ENCODE measurements around the gene SUCO. TPM values are rescaled to one million over a fixed set of nuclear protein-coding genes. Genes with fewer than 3 reads are reported as not detected.
"Not testable (repeated sequence)": the region's sequence is repeated elsewhere in the genome, so short reads cannot be mapped to it uniquely, and the experiment has no call there.

The SUCO gene
- total and polyA plus RNA-seq, 2 donors, result 27.2 to 30.5 TPM

DNA sequence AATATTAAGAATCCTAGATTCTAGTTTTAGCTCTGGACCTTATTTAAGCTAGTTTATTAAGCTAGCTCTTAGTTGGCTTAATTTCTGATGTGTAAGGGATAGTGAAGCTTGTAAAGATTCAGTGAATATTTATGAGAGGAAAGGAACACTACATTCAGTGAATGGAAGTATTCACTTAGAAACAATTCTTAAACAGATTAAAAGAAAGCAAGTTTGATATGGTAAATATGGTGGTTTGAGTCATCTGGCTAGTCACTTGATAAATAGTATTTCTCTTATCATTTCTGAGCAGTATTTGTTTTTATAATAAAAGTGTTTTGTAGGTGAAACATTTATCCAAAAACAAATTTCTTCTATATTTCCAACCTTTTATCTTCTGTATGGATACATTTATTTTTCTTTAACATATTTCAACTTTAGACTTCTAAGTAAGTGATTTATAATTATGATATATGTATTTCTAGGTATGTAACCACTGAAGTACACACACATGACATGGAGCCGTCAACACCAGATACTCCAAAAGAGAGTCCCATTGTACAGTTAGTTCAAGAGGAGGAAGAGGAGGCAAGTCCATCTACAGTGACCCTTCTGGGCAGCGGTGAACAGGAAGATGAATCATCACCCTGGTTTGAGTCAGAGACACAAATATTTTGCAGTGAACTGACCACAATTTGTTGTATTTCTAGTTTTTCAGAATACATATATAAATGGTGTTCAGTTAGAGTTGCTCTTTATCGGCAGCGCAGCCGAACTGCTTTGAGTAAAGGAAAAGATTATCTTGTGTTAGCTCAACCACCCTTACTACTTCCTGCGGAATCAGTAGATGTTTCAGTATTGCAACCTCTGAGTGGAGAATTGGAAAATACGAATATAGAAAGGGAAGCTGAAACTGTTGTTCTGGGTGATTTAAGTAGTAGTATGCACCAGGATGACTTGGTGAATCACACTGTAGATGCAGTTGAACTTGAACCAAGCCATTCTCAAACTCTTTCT, 55.6 kb downstream of the SUCO start:
- no peak overlapping the region for H3K27ac ChIP-seq (ENCODE audit: low read depth in 1 of 2, low read length in 1 of 2)
- H3K4me3 ChIP-seq (ENCODE audit: low read length in 2 of 2), result no peak overlapping the region
- H3K4me1 ChIP-seq (ENCODE audit: control insufficient read depth in 2 of 2, insufficient read depth in 2 of 2, low read length in 2 of 2), result no peaks in the 10 kb centered on the region
- H3K36me3 ChIP-seq (ENCODE audit: control insufficient read depth in 2 of 2, insufficient read depth in 2 of 2, low read length in 1 of 2), result peaks cover 6 to 31% of the 10 kb centered on the region in 2 donors
- no peak for DNase-seq (ENCODE audit: low read depth in 6 of 9, low spot score in 9 of 9)
- no peaks in the 10 kb centered on the region for H3K27me3 ChIP-seq (ENCODE audit: control insufficient read depth in 2 of 2, insufficient read depth in 1 of 2, low read length in 1 of 2)
- 96% methylated on average over 7 of the region's 7 CpGs for WGBS
- H3K9me3 ChIP-seq (ENCODE audit: control insufficient read depth in 2 of 2, insufficient read depth in 1 of 2, low read length in 1 of 2), result no peaks in the 10 kb centered on the region

DNA sequence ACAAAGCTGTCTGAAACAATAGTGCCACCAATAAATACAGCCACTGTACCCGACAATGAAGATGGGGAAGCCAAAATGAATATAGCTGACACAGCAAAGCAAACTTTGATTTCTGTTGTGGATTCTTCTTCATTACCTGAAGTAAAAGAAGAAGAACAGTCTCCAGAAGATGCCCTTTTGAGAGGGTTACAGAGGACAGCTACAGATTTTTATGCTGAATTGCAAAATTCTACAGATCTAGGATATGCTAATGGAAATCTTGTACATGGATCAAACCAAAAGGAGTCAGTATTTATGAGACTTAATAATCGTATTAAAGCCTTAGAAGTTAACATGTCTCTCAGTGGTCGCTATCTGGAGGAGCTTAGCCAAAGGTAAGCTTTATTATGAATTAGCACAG, 56.6 kb downstream of the SUCO start:
- Histone ChIP-seq H3K4me1 (ENCODE audit: control insufficient read depth in 2 of 2, insufficient read depth in 2 of 2, low read length in 2 of 2) (no peaks in the 10 kb centered on the region), H3K9me3 (ENCODE audit: control insufficient read depth in 2 of 2, insufficient read depth in 1 of 2, low read length in 1 of 2) (no peaks in the 10 kb centered on the region), H3K4me3 (ENCODE audit: low read length in 2 of 2) (no peak overlapping the region), H3K27me3 (ENCODE audit: control insufficient read depth in 2 of 2, insufficient read depth in 1 of 2, low read length in 1 of 2) (no peaks in the 10 kb centered on the region), H3K27ac (ENCODE audit: low read depth in 1 of 2, low read length in 1 of 2) (no peak overlapping the region), H3K36me3 (ENCODE audit: control insufficient read depth in 2 of 2, insufficient read depth in 2 of 2, low read length in 1 of 2) (peaks cover 6 to 33% of the 10 kb centered on the region in 2 donors)
- DNase-seq (ENCODE audit: low read depth in 6 of 9, low spot score in 9 of 9), result no peak
- 97% methylated on average over 3 of the region's 3 CpGs for WGBS

DNA sequence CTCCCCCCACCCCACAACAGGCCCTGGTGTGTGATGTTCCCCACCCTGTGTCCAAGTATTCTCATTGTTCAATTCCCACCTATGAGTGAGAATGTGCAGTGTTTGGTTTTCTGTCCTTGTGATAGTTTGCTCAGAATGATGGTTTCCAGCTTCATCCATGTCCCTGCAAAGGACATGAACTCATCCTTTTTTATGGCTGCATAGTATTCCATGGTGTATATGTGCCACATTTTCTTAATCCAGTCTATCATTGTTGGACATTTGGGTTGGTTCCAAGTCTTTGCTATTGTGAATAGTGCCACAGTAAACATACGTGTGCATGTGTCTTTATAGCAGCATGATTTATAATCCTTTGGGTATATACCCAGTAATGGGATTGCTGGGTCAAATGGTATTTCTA, 58.5 kb downstream of the SUCO start:
- not testable (repeated sequence) for H3K4me3 ChIP-seq (ENCODE audit: low read length in 2 of 2); H3K27me3 ChIP-seq (ENCODE audit: control insufficient read depth in 2 of 2, insufficient read depth in 1 of 2, low read length in 1 of 2); H3K27ac ChIP-seq (ENCODE audit: low read depth in 1 of 2, low read length in 1 of 2); DNase-seq (ENCODE audit: low read depth in 6 of 9, low spot score in 9 of 9); H3K9me3 ChIP-seq (ENCODE audit: control insufficient read depth in 2 of 2, insufficient read depth in 1 of 2, low read length in 1 of 2); H3K4me1 ChIP-seq (ENCODE audit: control insufficient read depth in 2 of 2, insufficient read depth in 2 of 2, low read length in 2 of 2)
- peaks cover 8 to 38% of the 10 kb centered on the region in 2 donors for H3K36me3 ChIP-seq (ENCODE audit: control insufficient read depth in 2 of 2, insufficient read depth in 2 of 2, low read length in 1 of 2)
- no CpG with 5 or more reads among the region's 1 CpG for WGBS

DNA sequence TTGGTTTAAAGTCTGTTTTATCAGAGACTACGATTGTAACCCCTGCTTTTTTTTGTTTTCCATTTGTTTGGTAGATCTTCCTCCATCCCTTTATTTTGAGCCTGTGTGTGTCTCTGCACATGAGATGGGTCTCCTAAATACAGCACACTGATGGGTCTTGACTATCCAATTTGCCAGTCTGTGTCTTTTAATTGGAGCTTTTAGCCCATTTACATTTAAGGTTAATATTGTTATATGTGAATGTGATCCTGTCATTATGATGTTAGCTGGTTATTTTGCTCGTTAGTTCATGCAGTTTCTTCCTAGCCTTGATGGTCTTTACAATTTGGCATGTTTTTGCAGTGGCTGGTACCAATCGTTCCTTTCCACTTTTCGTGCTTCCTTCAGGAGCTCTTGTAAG, 62.1 kb downstream of the SUCO start:
- DNase-seq (ENCODE audit: low read depth in 6 of 9, low spot score in 9 of 9); H3K9me3 ChIP-seq (ENCODE audit: control insufficient read depth in 2 of 2, insufficient read depth in 1 of 2, low read length in 1 of 2); H3K27me3 ChIP-seq (ENCODE audit: control insufficient read depth in 2 of 2, insufficient read depth in 1 of 2, low read length in 1 of 2); H3K27ac ChIP-seq (ENCODE audit: low read depth in 1 of 2, low read length in 1 of 2); H3K4me3 ChIP-seq (ENCODE audit: low read length in 2 of 2); H3K4me1 ChIP-seq (ENCODE audit: control insufficient read depth in 2 of 2, insufficient read depth in 2 of 2, low read length in 2 of 2): not testable (repeated sequence)
- peaks cover 3 to 37% of the 10 kb centered on the region in 2 donors for H3K36me3 ChIP-seq (ENCODE audit: control insufficient read depth in 2 of 2, insufficient read depth in 2 of 2, low read length in 1 of 2)
- 96% methylated on average over 4 of the region's 4 CpGs for WGBS

DNA sequence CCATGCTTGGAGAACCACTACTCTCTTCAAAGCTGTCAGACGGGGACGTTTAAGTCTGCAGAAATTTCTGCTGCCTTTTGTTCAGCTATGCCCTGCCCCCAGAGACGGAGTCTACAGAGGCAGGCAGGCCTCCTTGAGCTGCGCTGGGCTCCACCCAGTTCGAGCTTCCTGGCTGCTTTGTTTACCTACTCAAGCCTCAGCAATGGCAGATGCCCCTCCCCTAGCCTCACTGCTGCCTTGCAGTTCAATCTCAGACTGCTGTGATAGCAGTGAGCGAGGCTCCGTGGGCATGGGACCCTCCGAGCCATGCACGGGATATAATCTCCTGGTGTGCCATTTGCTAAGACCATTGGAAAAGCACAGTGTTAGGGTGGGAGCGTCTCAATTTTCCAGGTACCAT, 63.8 kb downstream of the SUCO start:
- WGBS, result 81% methylated on average over 10 of the region's 10 CpGs
- H3K4me1 ChIP-seq (ENCODE audit: control insufficient read depth in 2 of 2, insufficient read depth in 2 of 2, low read length in 2 of 2); H3K27me3 ChIP-seq (ENCODE audit: control insufficient read depth in 2 of 2, insufficient read depth in 1 of 2, low read length in 1 of 2); H3K4me3 ChIP-seq (ENCODE audit: low read length in 2 of 2); H3K27ac ChIP-seq (ENCODE audit: low read depth in 1 of 2, low read length in 1 of 2); H3K9me3 ChIP-seq (ENCODE audit: control insufficient read depth in 2 of 2, insufficient read depth in 1 of 2, low read length in 1 of 2); DNase-seq (ENCODE audit: low read depth in 6 of 9, low spot score in 9 of 9): not testable (repeated sequence)
- peaks cover 13 to 36% of the 10 kb centered on the region in 2 donors for H3K36me3 ChIP-seq (ENCODE audit: control insufficient read depth in 2 of 2, insufficient read depth in 2 of 2, low read length in 1 of 2)

DNA sequence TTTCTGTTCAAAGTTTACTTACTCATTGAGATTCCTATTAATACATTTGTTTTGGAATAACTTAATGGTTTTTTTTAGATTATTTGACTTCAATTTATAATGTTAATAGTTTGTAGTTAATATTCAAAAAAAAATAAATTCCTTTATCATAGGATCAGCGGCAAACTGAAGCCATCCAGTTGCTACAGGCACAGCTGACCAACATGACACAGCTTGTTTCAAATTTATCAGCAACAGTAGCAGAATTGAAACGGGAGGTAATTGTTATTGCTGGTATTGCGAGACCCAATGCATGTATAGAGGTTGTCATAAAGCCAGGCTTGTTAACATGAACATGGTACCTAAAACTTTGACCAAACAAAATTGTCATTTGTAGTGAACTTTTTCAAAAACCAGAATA, 67.0 kb downstream of the SUCO start:
- Histone ChIP-seq H3K4me3 (ENCODE audit: low read length in 2 of 2) (no peak overlapping the region), H3K9me3 (ENCODE audit: control insufficient read depth in 2 of 2, insufficient read depth in 1 of 2, low read length in 1 of 2) (peaks cover 0 to 10% of the 10 kb centered on the region in 2 donors), H3K36me3 (ENCODE audit: control insufficient read depth in 2 of 2, insufficient read depth in 2 of 2, low read length in 1 of 2) (peaks cover 13 to 43% of the 10 kb centered on the region in 2 donors), H3K27me3 (ENCODE audit: control insufficient read depth in 2 of 2, insufficient read depth in 1 of 2, low read length in 1 of 2) (no peaks in the 10 kb centered on the region), H3K27ac (ENCODE audit: low read depth in 1 of 2, low read length in 1 of 2) (no peak overlapping the region), H3K4me1 (ENCODE audit: control insufficient read depth in 2 of 2, insufficient read depth in 2 of 2, low read length in 2 of 2) (no peaks in the 10 kb centered on the region)
- WGBS, result 94% methylated on average over 3 of the region's 3 CpGs
- DNase-seq (ENCODE audit: low read depth in 6 of 9, low spot score in 9 of 9), result no peak

DNA sequence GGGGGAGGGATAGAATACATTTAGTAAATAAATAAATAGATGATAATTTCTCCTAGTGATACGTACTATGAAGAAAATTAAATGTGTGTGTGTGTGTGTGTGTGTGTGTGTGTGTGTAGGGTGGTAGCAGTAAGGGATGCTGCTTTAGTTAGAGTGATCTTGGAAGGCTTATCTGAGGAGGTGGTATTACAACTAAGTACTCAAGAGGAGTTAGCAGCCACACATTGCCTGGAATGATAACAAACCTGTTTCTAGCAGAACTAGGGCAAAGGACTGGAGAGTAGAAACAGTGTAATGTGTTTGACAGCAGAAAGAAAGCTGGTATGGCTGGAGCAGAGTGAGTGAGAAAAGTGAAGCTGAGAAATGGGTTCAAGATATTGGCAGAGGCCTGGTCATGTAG, 67.7 kb downstream of the SUCO start:
- Histone ChIP-seq H3K27ac (ENCODE audit: low read depth in 1 of 2, low read length in 1 of 2) (no peak overlapping the region), H3K9me3 (ENCODE audit: control insufficient read depth in 2 of 2, insufficient read depth in 1 of 2, low read length in 1 of 2) (peaks cover 0 to 10% of the 10 kb centered on the region in 2 donors), H3K4me3 (ENCODE audit: low read length in 2 of 2) (no peak overlapping the region), H3K4me1 (ENCODE audit: control insufficient read depth in 2 of 2, insufficient read depth in 2 of 2, low read length in 2 of 2) (no peaks in the 10 kb centered on the region), H3K36me3 (ENCODE audit: control insufficient read depth in 2 of 2, insufficient read depth in 2 of 2, low read length in 1 of 2) (peaks cover 13 to 42% of the 10 kb centered on the region in 2 donors), H3K27me3 (ENCODE audit: control insufficient read depth in 2 of 2, insufficient read depth in 1 of 2, low read length in 1 of 2) (no peaks in the 10 kb centered on the region)
- no peak for DNase-seq (ENCODE audit: low read depth in 6 of 9, low spot score in 9 of 9)
- 98% methylated on average over 1 of the region's 1 CpG for WGBS

DNA sequence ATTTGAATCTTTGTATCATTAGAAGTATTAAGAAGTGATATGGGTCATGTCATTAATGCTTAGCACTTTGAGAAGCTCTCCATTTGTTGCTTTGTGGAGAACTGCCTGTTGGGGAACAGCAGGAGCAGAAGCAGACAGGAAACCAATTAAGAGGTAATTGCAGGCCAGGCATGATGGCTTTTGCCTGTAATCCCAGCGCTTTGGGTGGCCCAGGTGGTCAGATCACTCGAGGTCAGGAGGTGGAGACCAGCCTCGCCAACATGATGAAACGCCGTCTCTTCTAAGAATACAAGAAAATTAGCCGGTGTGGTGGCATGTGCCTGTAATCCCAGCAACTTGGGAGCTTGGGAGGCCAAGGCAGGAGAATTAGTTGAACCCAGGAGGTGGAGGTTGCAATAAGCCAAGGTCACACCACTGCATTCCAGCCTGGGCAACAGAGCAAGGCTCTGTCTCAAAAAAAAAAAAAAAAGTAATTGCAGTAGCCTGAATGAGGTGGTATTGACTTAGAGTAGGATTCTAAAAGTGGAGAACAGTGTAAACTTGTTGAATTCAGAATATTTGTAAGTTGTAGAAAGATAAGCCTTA, 68.2 kb downstream of the SUCO start:
- no peak for DNase-seq (ENCODE audit: low read depth in 6 of 9, low spot score in 9 of 9)
- no peaks in the 10 kb centered on the region for H3K27me3 ChIP-seq (ENCODE audit: control insufficient read depth in 2 of 2, insufficient read depth in 1 of 2, low read length in 1 of 2)
- H3K36me3 ChIP-seq (ENCODE audit: control insufficient read depth in 2 of 2, insufficient read depth in 2 of 2, low read length in 1 of 2), result peaks cover 13 to 39% of the 10 kb centered on the region in 2 donors
- 97% methylated on average over 6 of the region's 6 CpGs for WGBS
- H3K4me3 ChIP-seq (ENCODE audit: low read length in 2 of 2), result no peak overlapping the region
- peaks cover 0 to 10% of the 10 kb centered on the region in 2 donors for H3K9me3 ChIP-seq (ENCODE audit: control insufficient read depth in 2 of 2, insufficient read depth in 1 of 2, low read length in 1 of 2)
- H3K27ac ChIP-seq (ENCODE audit: low read depth in 1 of 2, low read length in 1 of 2), result no peak overlapping the region
- H3K4me1 ChIP-seq (ENCODE audit: control insufficient read depth in 2 of 2, insufficient read depth in 2 of 2, low read length in 2 of 2), result no peaks in the 10 kb centered on the region

DNA sequence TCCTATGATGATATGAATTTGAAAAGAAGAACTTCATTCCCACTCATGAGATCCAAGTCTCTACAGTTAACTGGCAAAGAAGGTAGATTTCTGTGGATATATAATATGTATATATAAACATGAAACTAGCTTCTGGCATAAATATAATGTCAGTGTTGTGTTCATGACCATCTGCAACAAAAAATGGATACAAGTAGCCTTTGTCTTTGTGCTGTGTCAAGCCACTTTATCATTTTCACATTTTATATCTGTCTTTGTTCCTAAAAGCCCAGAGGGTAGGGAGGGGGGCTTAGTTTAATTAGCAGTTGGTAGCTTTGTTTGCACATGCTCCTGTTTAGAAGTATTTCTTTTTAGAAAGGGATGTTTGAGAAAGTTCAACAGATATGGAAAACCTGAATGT, 69.8 kb downstream of the SUCO start:
- H3K36me3 ChIP-seq (ENCODE audit: control insufficient read depth in 2 of 2, insufficient read depth in 2 of 2, low read length in 1 of 2), result peaks cover 10 to 28% of the 10 kb centered on the region in 2 donors
- no peak overlapping the region for H3K4me3 ChIP-seq (ENCODE audit: low read length in 2 of 2)
- H3K4me1 ChIP-seq (ENCODE audit: control insufficient read depth in 2 of 2, insufficient read depth in 2 of 2, low read length in 2 of 2), result no peaks in the 10 kb centered on the region
- no peaks in the 10 kb centered on the region for H3K27me3 ChIP-seq (ENCODE audit: control insufficient read depth in 2 of 2, insufficient read depth in 1 of 2, low read length in 1 of 2)
- H3K27ac ChIP-seq (ENCODE audit: low read depth in 1 of 2, low read length in 1 of 2), result no peak overlapping the region
- H3K9me3 ChIP-seq (ENCODE audit: control insufficient read depth in 2 of 2, insufficient read depth in 1 of 2, low read length in 1 of 2), result no peaks in the 10 kb centered on the region
- no peak for DNase-seq (ENCODE audit: low read depth in 6 of 9, low spot score in 9 of 9)
